ENCODE data around the gene TARBP1. TPM values are rescaled to one million over a fixed set of nuclear protein-coding genes. Genes with fewer than 3 reads are reported as not detected.
"Not testable (repeated sequence)": the region's sequence is repeated elsewhere in the genome, so short reads cannot be mapped to it uniquely, and the experiment has no call there.

TARBP1 gene
- total and polyA plus RNA-seq, 2 of the 13 experiments (the other 11 are each of a cell fraction or from before 2014, with no cell fraction given): 37.7 to 67.0 TPM

GRCh38 chr1:234356615-234357269, 122.2 kb downstream of the TARBP1 start (continued):
- TF ChIP-seq HNF1B (CRISPR knock-in tag; IDR thresholded peaks at IDR 0.05) (peak; percentile 49; the same call in 1 of the 2 replicates), ZMYM3 (CRISPR knock-in tag; IDR thresholded peaks at IDR 0.05) (0 out of 2 replicates have a peak, but pooled peaks have one; percentile 11), HOXA3 (CRISPR knock-in tag; IDR thresholded peaks at IDR 0.05) (peak; percentile 54), HNRNPLL (IDR thresholded peaks at IDR 0.05; ENCODE audit: low read depth, low read length, poor library complexity, severe bottlenecking) (peak; percentile 94), IRF2 (CRISPR knock-in tag; IDR thresholded peaks at IDR 0.05) (0 out of 2 replicates have a peak, but pooled peaks have one; percentile 18), ZFY (CRISPR knock-in tag; IDR thresholded peaks at IDR 0.05) (peak; percentile 72), DRAP1 (CRISPR knock-in tag; IDR thresholded peaks at IDR 0.05) (peak; percentile 62), ZSCAN31 (CRISPR knock-in tag; IDR thresholded peaks at IDR 0.05; ENCODE audit: low read depth) (peak; percentile 70; the same call in 1 of the 2 replicates), REPIN1 (CRISPR knock-in tag; IDR thresholded peaks at IDR 0.05; ENCODE audit: borderline replicate concordance, low read depth) (peak; percentile 56; the same call in 1 of the 2 replicates), BORCS8-MEF2B (CRISPR knock-in tag; IDR thresholded peaks at IDR 0.05) (0 out of 2 replicates have a peak, but pooled peaks have one; percentile 43), ZNF232 (CRISPR knock-in tag; IDR thresholded peaks at IDR 0.05; ENCODE audit: borderline replicate concordance) (0 out of 2 replicates have a peak, but pooled peaks have one; percentile 25), ZBTB7B (CRISPR knock-in tag; IDR thresholded peaks at IDR 0.05) (peak; percentile 55; the same call in 1 of the 2 replicates), SPEN (CRISPR knock-in tag; IDR thresholded peaks at IDR 0.05; ENCODE audit: low read depth) (peak; percentile 59; the same call in 1 of the 2 replicates), MAZ (CRISPR knock-in tag; IDR thresholded peaks at IDR 0.05; ENCODE audit: low read depth) (0 out of 2 replicates have a peak, but pooled peaks have one; percentile 43), RBFOX2 (IDR thresholded peaks at IDR 0.05; ENCODE audit: low read depth, low read length) (peak; percentile 75), PHF20 (CRISPR knock-in tag; IDR thresholded peaks at IDR 0.05) (peak; percentile 61), FOXP4 (CRISPR knock-in tag; IDR thresholded peaks at IDR 0.05) (peak; percentile 20; the same call in 1 of the 2 replicates), PHF8 (CRISPR knock-in tag; IDR thresholded peaks at IDR 0.05) (peak; percentile 58), ZEB1 (IDR thresholded peaks at IDR 0.05; ENCODE audit: insufficient replicate concordance, low read depth) (peak; percentile 35)
- TF ChIP-seq, protein P1, sequence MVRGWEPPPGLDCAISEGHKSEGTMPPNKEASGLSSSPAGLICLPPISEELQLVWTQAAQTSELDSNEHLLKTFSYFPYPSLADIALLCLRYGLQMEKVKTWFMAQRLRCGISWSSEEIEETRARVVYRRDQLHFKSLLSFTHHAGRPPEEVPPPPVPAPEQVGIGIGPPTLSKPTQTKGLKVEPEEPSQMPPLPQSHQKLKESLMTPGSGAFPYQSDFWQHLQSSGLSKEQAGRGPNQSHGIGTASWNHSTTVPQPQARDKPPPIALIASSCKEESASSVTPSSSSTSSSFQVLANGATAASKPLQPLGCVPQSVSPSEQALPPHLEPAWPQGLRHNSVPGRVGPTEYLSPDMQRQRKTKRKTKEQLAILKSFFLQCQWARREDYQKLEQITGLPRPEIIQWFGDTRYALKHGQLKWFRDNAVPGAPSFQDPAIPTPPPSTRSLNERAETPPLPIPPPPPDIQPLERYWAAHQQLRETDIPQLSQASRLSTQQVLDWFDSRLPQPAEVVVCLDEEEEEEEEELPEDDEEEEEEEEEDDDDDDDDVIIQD (CRISPR knock-in tag; IDR thresholded peaks at IDR 0.05; ENCODE audit: low read depth): 0 out of 2 replicates have a peak, but pooled peaks have one; percentile 19
- TF ChIP-seq MAZ (IDR thresholded peaks at IDR 0.05; ENCODE audit: borderline replicate concordance, low read depth, low read length): not testable (repeated sequence)
- TF ChIP-seq, protein P2, sequence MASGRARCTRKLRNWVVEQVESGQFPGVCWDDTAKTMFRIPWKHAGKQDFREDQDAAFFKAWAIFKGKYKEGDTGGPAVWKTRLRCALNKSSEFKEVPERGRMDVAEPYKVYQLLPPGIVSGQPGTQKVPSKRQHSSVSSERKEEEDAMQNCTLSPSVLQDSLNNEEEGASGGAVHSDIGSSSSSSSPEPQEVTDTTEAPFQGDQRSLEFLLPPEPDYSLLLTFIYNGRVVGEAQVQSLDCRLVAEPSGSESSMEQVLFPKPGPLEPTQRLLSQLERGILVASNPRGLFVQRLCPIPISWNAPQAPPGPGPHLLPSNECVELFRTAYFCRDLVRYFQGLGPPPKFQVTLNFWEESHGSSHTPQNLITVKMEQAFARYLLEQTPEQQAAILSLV (CRISPR knock-in tag; IDR thresholded peaks at IDR 0.05; ENCODE audit: borderline replicate concordance): peak; percentile 42; the same call in 1 of the 2 replicates
